Tibial nerve (tissue), 4 donors: ENCODE data around the gene UBXN6.

Experiments
- CTCF ChIP-seq, 5 experiments: fragments of 200-600 bp in 3 of 5; fragments of 450-650 bp in 2 of 5; sonication (generic) in 3 of 5; IDR thresholded peaks; one replicate each; pipeline ENCODE4 v1.5.1; 2016 to 2019; ENCODE audit warnings: antibody characterized with exemption in 5 of 5, mild to moderate bottlenecking in 3 of 5, moderate library complexity in 2 of 5
- EP300 ChIP-seq, 2 donors: sonication (generic); formaldehyde crosslinking; IDR thresholded peaks; one replicate each; pipeline ENCODE4 v1.6.1; 2017; ENCODE audit warnings: antibody characterized with exemption in 2 of 2, mild to moderate bottlenecking in 1 of 2
- POLR2A ChIP-seq, 2 donors: fragments of 450-650 bp; IDR thresholded peaks; one replicate each; pipeline ENCODE4 v1.6.1; 2017; ENCODE audit warnings: antibody characterized with exemption in 2 of 2, mild to moderate bottlenecking in 2 of 2, moderate library complexity in 2 of 2

GRCh38 chr19:4497770-4498389, 40.3 kb upstream of the UBXN6 start:
- TF ChIP-seq CTCF (IDR thresholded peaks at IDR 0.05) (no peak), POLR2A (IDR thresholded peaks at IDR 0.05) (no peak), EP300 (IDR thresholded peaks at IDR 0.05) (no peak)
